H1 (cell line): ENCODE data around the gene RRN3. TPM values are rescaled to one million over a fixed set of nuclear protein-coding genes. Genes with fewer than 3 reads are reported as not detected.

Source experiments
- CTCF ChIA-PET: fragments of 300-600 bp; sonication (Branson Sonifier 250); formaldehyde crosslinking; loops from one replicate; lab custom pipeline; 2021; ENCODE audit not compliant: partially characterized antibody; lab: Charles Lee
- POLR2A ChIA-PET: fragments of 300-600 bp; sonication (Branson Sonifier 250); formaldehyde crosslinking; loops from one replicate; lab custom pipeline; 2021; ENCODE audit warnings: inconsistent platforms; ENCODE audit not compliant: partially characterized antibody; lab: Charles Lee
- DNase-seq, 2 experiments: peaks; one replicate each; pipeline versions ENCODE4 v3.0.0 to v3.0.0-alpha.2; 2010 to 2022; ENCODE audit warnings: low spot score in 2 of 2, low read depth in 1 of 2, mixed read lengths in 1 of 2
- FAIRE-seq: peaks from 2 replicates; lab custom pipeline; 2011; peaks lifted over from hg19 to GRCh38; lab: Jason Lieb, UNC
- H2AFZ ChIP-seq: 2 replicates; pipeline ENCODE4 v1.8.1; 2012; ENCODE audit warnings: low read length, inconsistent platforms
- H2AK5ac ChIP-seq: 2 replicates; pipeline ENCODE4 v1.6.1; 2013; ENCODE audit warnings: low read depth, low read length
- H2BK120ac ChIP-seq: replicated peaks from 2 replicates; pipeline ENCODE3; 2013; ENCODE audit warnings: low read depth, low read length, inconsistent platforms
- H2BK12ac ChIP-seq: 2 replicates; pipeline ENCODE4 v1.6.1; 2013; ENCODE audit warnings: low read depth, low read length
- H2BK15ac ChIP-seq: 2 replicates; pipeline ENCODE4 v1.6.1; 2013; ENCODE audit warnings: low read length
- H2BK20ac ChIP-seq: 2 replicates; pipeline ENCODE4 v1.6.1; 2013; ENCODE audit warnings: low read length
- H2BK5ac ChIP-seq: 2 replicates; pipeline ENCODE4 v1.6.1; 2013; ENCODE audit warnings: low read depth, low read length
- H3K14ac ChIP-seq: 2 replicates; pipeline ENCODE4 v1.6.1; 2013; ENCODE audit warnings: inconsistent platforms; ENCODE audit not compliant: insufficient read length
- H3K18ac ChIP-seq: 2 replicates; pipeline ENCODE4 v1.6.1; 2013; ENCODE audit warnings: low read length; ENCODE audit errors: extremely low read depth
- H3K23ac ChIP-seq: 2 replicates; pipeline ENCODE4 v1.6.1; 2013; ENCODE audit warnings: inconsistent platforms; ENCODE audit not compliant: insufficient read length
- H3K23me2 ChIP-seq: 2 replicates; pipeline ENCODE4 v1.6.1; 2013; ENCODE audit warnings: low read depth, low read length
- H3K27ac ChIP-seq: 2 replicates; pipeline ENCODE4 v1.6.1; 2011; ENCODE audit warnings: low read depth, low read length, inconsistent platforms
- H3K27me3 ChIP-seq, 4 experiments: replicated peaks in 1 of 4; 1 replicate in 1 of 4; 2 replicates in 3 of 4; pipeline versions ENCODE4 v1.6.1 to v1.8.1; 2011 to 2013; ENCODE audit warnings: low read length in 3 of 4, mild to moderate bottlenecking in 3 of 4, inconsistent platforms in 2 of 4, mixed read lengths in 2 of 4, moderate library complexity in 1 of 4; ENCODE audit not compliant: control insufficient read depth in 3 of 4, insufficient read depth in 3 of 4; ENCODE audit errors: extremely low read depth in 1 of 4
- H3K36me3 ChIP-seq, 4 experiments: 2 replicates each; pipeline versions ENCODE4 v1.6.1 to v1.8.1; 2011 to 2013; ENCODE audit warnings: mild to moderate bottlenecking in 4 of 4, low read length in 3 of 4, moderate library complexity in 2 of 4, control low read depth in 1 of 4, inconsistent platforms in 1 of 4; ENCODE audit not compliant: insufficient read depth in 4 of 4, control insufficient read depth in 2 of 4
- H3K4ac ChIP-seq: replicated peaks from 2 replicates; pipeline ENCODE3; 2013; ENCODE audit warnings: low read length, low read depth, mixed read lengths, inconsistent platforms; ENCODE audit not compliant: insufficient read length
- H3K4me1 ChIP-seq, 4 experiments: replicated peaks in 1 of 4; 1 replicate in 1 of 4; 2 replicates in 3 of 4; pipeline versions ENCODE4 v1.6.1 to v1.8.1; 2011 to 2013; ENCODE audit warnings: low read length in 3 of 4, inconsistent platforms in 2 of 4, mixed read lengths in 1 of 4; ENCODE audit not compliant: insufficient read depth in 4 of 4, control insufficient read depth in 3 of 4
- H3K4me2 ChIP-seq, 2 experiments: 2 replicates each; pipeline versions ENCODE4 v1.6.1 to v1.8.1; 2011 to 2013; ENCODE audit warnings: low read depth in 2 of 2, low read length in 2 of 2, control low read depth in 1 of 2, inconsistent platforms in 1 of 2, mild to moderate bottlenecking in 1 of 2; ENCODE audit not compliant: insufficient read depth in 1 of 2
- H3K4me3 ChIP-seq, 4 experiments: fragments of 200-600, 300-600 bp in 1 of 4; sonication (generic), shearing (Covaris generic), sonication (Bioruptor Twin) in 1 of 4; 2 replicates each; pipeline versions ENCODE4 v1.5.1 to v1.8.1; 2011 to 2016; ENCODE audit warnings: low read length in 4 of 4, low read depth in 3 of 4, control low read depth in 2 of 4, inconsistent platforms in 2 of 4, mild to moderate bottlenecking in 2 of 4, mixed read lengths in 1 of 4, moderate library complexity in 1 of 4; ENCODE audit not compliant: insufficient read depth in 2 of 4; ENCODE audit errors: extremely low read depth in 1 of 4
- H3K56ac ChIP-seq: replicated peaks from 2 replicates; pipeline ENCODE3; 2013; ENCODE audit warnings: low read depth, mild to moderate bottlenecking, mixed read lengths, low read length, inconsistent platforms; ENCODE audit not compliant: insufficient read length
- H3K79me1 ChIP-seq: 2 replicates; pipeline ENCODE4 v1.6.1; 2013; ENCODE audit warnings: low read depth, low read length, control low read depth
- H3K79me2 ChIP-seq, 2 experiments: 2 replicates each; pipeline versions ENCODE4 v1.6.1 to v1.8.1; 2012 to 2013; ENCODE audit warnings: low read length in 2 of 2, mild to moderate bottlenecking in 2 of 2, inconsistent platforms in 1 of 2; ENCODE audit not compliant: insufficient read depth in 2 of 2, control insufficient read depth in 1 of 2
- H3K9ac ChIP-seq, 4 experiments: replicated peaks in 1 of 4; 1 replicate in 1 of 4; 2 replicates in 3 of 4; pipeline versions ENCODE4 v1.6.1 to v1.8.1; 2011 to 2013; ENCODE audit warnings: low read depth in 3 of 4, low read length in 3 of 4, control low read depth in 2 of 4, mild to moderate bottlenecking in 2 of 4, moderate library complexity in 2 of 4, inconsistent platforms in 1 of 4; ENCODE audit errors: extremely low read depth in 1 of 4
- H3K9me3 ChIP-seq, 2 experiments: 2 replicates each; pipeline versions ENCODE4 v1.6.1 to v1.8.1; 2012 to 2013; ENCODE audit warnings: mild to moderate bottlenecking in 2 of 2, moderate library complexity in 2 of 2, control low read depth in 1 of 2, inconsistent platforms in 1 of 2, low read depth in 1 of 2, low read length in 1 of 2, mixed read lengths in 1 of 2; ENCODE audit not compliant: insufficient read depth in 2 of 2
- H4K20me1 ChIP-seq, 2 experiments: replicated peaks in 1 of 2; 2 replicates each; pipeline versions ENCODE3 to v1.8.1; 2011 to 2013; ENCODE audit warnings: inconsistent platforms in 2 of 2, low read length in 2 of 2, mild to moderate bottlenecking in 1 of 2; ENCODE audit not compliant: insufficient read depth in 2 of 2, control insufficient read depth in 1 of 2
- H4K5ac ChIP-seq: 2 replicates; pipeline ENCODE4 v1.6.1; 2013; ENCODE audit warnings: low read length, low read depth, mixed read lengths, inconsistent platforms; ENCODE audit not compliant: insufficient read length
- H4K8ac ChIP-seq: 2 replicates; pipeline ENCODE4 v1.8.0; 2013; ENCODE audit warnings: mild to moderate bottlenecking, moderate library complexity, low read length, inconsistent platforms; ENCODE audit not compliant: insufficient read depth; ENCODE audit errors: extremely low read depth
- H4K91ac ChIP-seq: replicated peaks from 2 replicates; pipeline ENCODE3; 2013; ENCODE audit warnings: low read length, mixed read lengths, inconsistent platforms; ENCODE audit not compliant: insufficient read length
- ATF2 ChIP-seq: IDR thresholded peaks from 2 replicates; pipeline ENCODE4 v1.6.1; 2012; ENCODE audit warnings: low read length, inconsistent platforms
- BCL11A ChIP-seq, 2 experiments: IDR thresholded peaks; one replicate each; pipeline ENCODE4 v1.6.1; 2011; ENCODE audit warnings: low read depth in 2 of 2, low read length in 2 of 2, mild to moderate bottlenecking in 2 of 2
- CHD1 ChIP-seq: IDR thresholded peaks from 2 replicates; pipeline ENCODE4 v1.6.1; 2012; ENCODE audit warnings: low read depth, low read length, improper control_type of control experiment
- POLR2A ChIP-seq, 2 experiments: IDR thresholded peaks; 1 replicate in 1 of 2; 2 replicates in 1 of 2; pipeline ENCODE4 v1.6.1; 2011; ENCODE audit warnings: low read depth in 2 of 2, low read length in 2 of 2, mild to moderate bottlenecking in 2 of 2; ENCODE audit errors: control extremely low read depth in 1 of 2
- RAD21 ChIP-seq, 2 experiments: IDR thresholded peaks in 1 of 2; conservative IDR thresholded peaks in 1 of 2; 2 replicates each; pipeline ENCODE4 v1.6.1; 2011; ENCODE audit warnings: low read depth in 2 of 2, low read length in 2 of 2, improper control_type of control experiment in 1 of 2, inconsistent platforms in 1 of 2, mild to moderate bottlenecking in 1 of 2, moderate library complexity in 1 of 2
- WGBS, 2 experiments: shearing (Covaris generic) in 1 of 2; methylation state at CpG; one replicate each; pipeline versions ENCODE4 v1.1.6 to v1.1.7; 2013 to 2015; ENCODE audit warnings: low lambda C conversion rate in 2 of 2, mixed read lengths in 2 of 2, inconsistent platforms in 1 of 2, low coverage in 1 of 2, missing lambda C conversion rate in 1 of 2; ENCODE audit not compliant: insufficient replicate concordance in 2 of 2, insufficient coverage in 1 of 2, insufficient read length in 1 of 2; ENCODE audit errors: extremely low coverage in 1 of 2, missing lambda C conversion rate in 1 of 2; 5-methylcytosine and 5-hydroxymethylcytosine counted together
- polyA plus RNA-seq, 7 experiments: library from polyadenylated mRNA; depleted of rRNA in 3 of 7; stranded (reverse) in 5 of 7; unstranded in 2 of 7; fragments of >200 nt in 5 of 7; fragments of 200-250 nt in 2 of 7; gene quantifications; 1 replicate in 5 of 7; 2 replicates in 1 of 7; 4 replicates in 1 of 7; pipeline versions ENCODE4 v1.2.1 to v1.2.3, GENCODE V29; 2011 to 2013; ENCODE audit warnings: missing spikeins in 2 of 7, mixed read lengths in 2 of 7
- total RNA-seq: library from RNA; stranded (reverse); fragmentation: NEBNext Ultra II Directional; extraction: Animal tissue kit (Norgen Biotek cat#: 25700); gene quantifications from 2 replicates; pipeline ENCODE4 v1.2.1, GENCODE V29; 2021
- TF ChIP-seq, protein P1 (sequence below): IDR thresholded peaks from 2 replicates; pipeline ENCODE4 v1.6.1; 2012; ENCODE audit warnings: inconsistent platforms

Gene RRN3
- total and polyA plus RNA-seq, 2 of the 8 experiments (the other 6 are each of a cell fraction or from before 2014, with no cell fraction given), result 15.1 to 26.0 TPM

- no peak overlapping the region for H4K91ac ChIP-seq
- H3K23ac ChIP-seq, result no peak overlapping the region
- H3K56ac ChIP-seq, result no peak overlapping the region
- H4K5ac ChIP-seq, result no peak overlapping the region
- ChIA-PET POLR2A (interaction anchor here (0.9 to 2.7 kb wide), 3 partner anchors 14 to 35 kb away, joined by 3 to 11 read pairs (median 3); partner anchors contain the start of gene RRN3), CTCF (interaction anchor here (1.8 kb wide), 1 partner anchor 16 kb away, joined by 5 read pairs; no protein-coding TSS in a partner anchor)
- no peaks in the 10 kb centered on the region for H3K9me3 ChIP-seq
- no peak overlapping the region for H2BK12ac ChIP-seq
- no peak overlapping the region for H3K4me2 ChIP-seq
- H3K18ac ChIP-seq, result no peak overlapping the region
- peaks cover 15 to 49% (median 33%) of the 10 kb centered on the region in 4 experiments for H3K36me3 ChIP-seq
- no peak overlapping the region for H2BK15ac ChIP-seq
- FAIRE-seq, result no peak
- 60% methylated on average over 3 of the region's 3 CpGs; no CpG with 5 or more reads in 1 of the 2 experiments for WGBS, 2 experiments
- H2BK5ac ChIP-seq, result no peak overlapping the region
- H2AK5ac ChIP-seq, result no peak overlapping the region
- H4K8ac ChIP-seq, result no peak overlapping the region
- no peak overlapping the region for H3K4me3 ChIP-seq
- H3K79me2 ChIP-seq, result peaks cover 0 to 10% of the 10 kb centered on the region in 2 experiments; a peak in 2 of 4 replicates
- H3K4ac ChIP-seq, result no peak overlapping the region
- H3K9ac ChIP-seq, result no peak overlapping the region
- H3K23me2 ChIP-seq, result no peaks in the 10 kb centered on the region; the same call in 1 of the 2 replicates
- H3K27me3 ChIP-seq, result no peaks in the 10 kb centered on the region; a peak in 1 of 7 replicates
- peaks cover 0 to 2% of the 10 kb centered on the region in 2 experiments for H4K20me1 ChIP-seq
- no peak overlapping the region for H3K27ac ChIP-seq
- 0 out of 2 replicates have a peak, but pooled peaks cover 4% of the 10 kb centered on the region for H3K79me1 ChIP-seq
- H3K4me1 ChIP-seq, result no peaks in the 10 kb centered on the region; a peak in 1 of 7 replicates
- no peak for DNase-seq
- H2BK120ac ChIP-seq, result no peak overlapping the region
- H3K14ac ChIP-seq, result no peak overlapping the region
- no peak overlapping the region for H2AFZ ChIP-seq
- no peak overlapping the region for H2BK20ac ChIP-seq
- no peak for TF ChIP-seq CHD1
- TF ChIP-seq ATF2, result no peak
- TF ChIP-seq POLR2A (IDR thresholded peaks at IDR 0.05; ENCODE audit: control extremely low read depth in 1 of 2, low read depth in 2 of 2, low read length in 2 of 2), result peak in 1 of 2 experiments; percentile 34; a peak in 1 of 3 replicates
- TF ChIP-seq, protein P1, sequence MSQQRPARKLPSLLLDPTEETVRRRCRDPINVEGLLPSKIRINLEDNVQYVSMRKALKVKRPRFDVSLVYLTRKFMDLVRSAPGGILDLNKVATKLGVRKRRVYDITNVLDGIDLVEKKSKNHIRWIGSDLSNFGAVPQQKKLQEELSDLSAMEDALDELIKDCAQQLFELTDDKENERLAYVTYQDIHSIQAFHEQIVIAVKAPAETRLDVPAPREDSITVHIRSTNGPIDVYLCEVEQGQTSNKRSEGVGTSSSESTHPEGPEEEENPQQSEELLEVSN, result no peak
- no peak for TF ChIP-seq RAD21 (IDR thresholded peaks at IDR 0.05 in 1 of 2, conservative IDR thresholded peaks at IDR 0.05 in 1 of 2; ENCODE audit: low read depth in 2 of 2, low read length in 2 of 2)
- no peak for TF ChIP-seq BCL11A (IDR thresholded peaks at IDR 0.05; ENCODE audit: low read depth in 2 of 2, low read length in 2 of 2)
Observed at GRCh38 chr16:15059324-15059723, 34.7 kb downstream of the RRN3 start.
